Ishikawa (cell line): ENCODE results near the gene WNT3A.

ENCODE experiments used
- NFIC ChIP-seq: IDR thresholded peaks from 2 replicates; pipeline ENCODE4 v1.6.1; 2012
- REST ChIP-seq: IDR thresholded peaks from 2 replicates; pipeline ENCODE4 v1.6.1; 2012; ENCODE audit warnings: low read depth, mild to moderate bottlenecking
- TCF12 ChIP-seq: IDR thresholded peaks from 2 replicates; pipeline ENCODE4 v1.6.1; 2012; ENCODE audit warnings: low read depth

Gene WNT3A

DNA sequence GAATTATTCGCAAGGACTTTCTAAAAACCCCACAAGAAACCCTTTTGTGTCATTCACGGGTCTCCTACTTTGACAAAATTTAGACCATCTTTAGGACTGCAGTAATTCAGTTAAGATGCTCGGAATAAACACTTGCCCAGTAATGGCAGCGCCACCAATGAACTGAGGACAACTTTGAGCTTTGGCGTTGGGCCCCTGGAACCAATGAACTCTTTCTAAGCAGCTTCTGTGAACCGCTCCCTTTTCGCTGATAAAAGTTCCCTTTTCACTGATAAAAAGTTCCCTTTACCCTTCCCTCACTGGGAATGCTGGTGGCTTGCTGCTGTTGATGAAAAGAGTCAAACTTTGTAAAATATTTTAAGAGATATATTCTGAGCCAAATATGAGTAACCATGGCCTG, 103.8 kb downstream of the WNT3A start:
- TF ChIP-seq REST (no peak), TCF12 (no peak), NFIC (no peak)
